Measurements from ENCODE around the gene LOXL3.

Gene LOXL3

DNA sequence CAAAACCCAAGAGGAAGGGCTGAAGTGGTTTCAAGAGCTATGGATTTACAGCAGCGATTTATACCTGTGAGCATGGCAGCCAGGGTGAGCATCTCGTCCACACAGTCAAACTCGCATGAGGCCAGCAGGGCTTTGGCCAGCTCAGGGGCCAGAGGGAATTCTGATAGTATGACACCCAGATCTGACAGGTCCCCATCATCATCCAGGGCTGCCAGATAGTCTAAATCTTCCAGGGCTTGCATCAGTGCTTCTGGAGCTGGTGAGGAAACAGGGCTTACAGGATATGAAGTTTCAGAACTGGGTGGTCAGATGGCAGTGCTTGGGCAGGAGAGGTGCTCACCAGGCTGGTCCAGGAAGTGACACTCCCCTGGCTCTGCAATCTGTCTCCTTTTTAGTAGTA lies 31.2 kb downstream of the LOXL3 start:
- TF ChIP-seq CTCF (IDR thresholded peaks at IDR 0.05; ENCODE audit: insufficient read depth, low read length, poor library complexity, severe bottlenecking) (no peak), EZH2phosphoT487 (conservative IDR thresholded peaks at IDR 0.05; ENCODE audit: low read length) (no peak)
- Histone ChIP-seq H3K79me2 (ENCODE audit: insufficient read depth, low read length) (no peaks in the 10 kb centered on the region; the same call in 1 of the 2 replicates), H3K9me2 (replicated peaks; ENCODE audit: insufficient read depth, low read length) (no peaks in the 10 kb centered on the region), H3K27ac (ENCODE audit: low read depth, low read length) (no peak overlapping the region), H3K9me3 (ENCODE audit: insufficient read depth, low read length) (no peaks in the 10 kb centered on the region), H3K27me3 (ENCODE audit: low read length) (no peaks in the 10 kb centered on the region), H3K4me3 (ENCODE audit: insufficient read depth, low read length, poor library complexity, severe bottlenecking) (no peak overlapping the region), H2AFZ (ENCODE audit: low read depth, low read length, severe bottlenecking) (no peak overlapping the region), H3K9ac (ENCODE audit: low read length) (no peak overlapping the region), H3K36me3 (ENCODE audit: low read length) (peaks cover 11% of the 10 kb centered on the region), H3F3A (ENCODE audit: insufficient read depth) (0 out of 2 replicates have a peak, but pooled peaks cover 6% of the 10 kb centered on the region), H4K20me1 (ENCODE audit: low read depth, low read length) (no peaks in the 10 kb centered on the region), H3K4me2 (ENCODE audit: low read depth, low read length, poor library complexity, severe bottlenecking) (no peak overlapping the region)

- Histone ChIP-seq H4K20me1 (ENCODE audit: low read depth, low read length) (no peaks in the 10 kb centered on the region), H3K4me3 (ENCODE audit: insufficient read depth, low read length, poor library complexity, severe bottlenecking) (no peak overlapping the region), H3K27ac (ENCODE audit: low read depth, low read length) (no peak overlapping the region), H3K4me2 (ENCODE audit: low read depth, low read length, poor library complexity, severe bottlenecking) (no peak overlapping the region), H3K27me3 (ENCODE audit: low read length) (no peaks in the 10 kb centered on the region), H2AFZ (ENCODE audit: low read depth, low read length, severe bottlenecking) (no peak overlapping the region), H3K9me2 (replicated peaks; ENCODE audit: insufficient read depth, low read length) (no peaks in the 10 kb centered on the region), H3K9me3 (ENCODE audit: insufficient read depth, low read length) (no peaks in the 10 kb centered on the region), H3K9ac (ENCODE audit: low read length) (no peak overlapping the region), H3K36me3 (ENCODE audit: low read length) (no peaks in the 10 kb centered on the region), H3K79me2 (ENCODE audit: insufficient read depth, low read length) (no peaks in the 10 kb centered on the region), H3F3A (ENCODE audit: insufficient read depth) (no peaks in the 10 kb centered on the region)
- no peak for TF ChIP-seq CTCF (IDR thresholded peaks at IDR 0.05; ENCODE audit: insufficient read depth, low read length, poor library complexity, severe bottlenecking)
- TF ChIP-seq EZH2phosphoT487 (conservative IDR thresholded peaks at IDR 0.05; ENCODE audit: low read length): no peak
Observed at GRCh38 chr2:74516650-74517049, 37.1 kb downstream of the LOXL3 start.

DNA sequence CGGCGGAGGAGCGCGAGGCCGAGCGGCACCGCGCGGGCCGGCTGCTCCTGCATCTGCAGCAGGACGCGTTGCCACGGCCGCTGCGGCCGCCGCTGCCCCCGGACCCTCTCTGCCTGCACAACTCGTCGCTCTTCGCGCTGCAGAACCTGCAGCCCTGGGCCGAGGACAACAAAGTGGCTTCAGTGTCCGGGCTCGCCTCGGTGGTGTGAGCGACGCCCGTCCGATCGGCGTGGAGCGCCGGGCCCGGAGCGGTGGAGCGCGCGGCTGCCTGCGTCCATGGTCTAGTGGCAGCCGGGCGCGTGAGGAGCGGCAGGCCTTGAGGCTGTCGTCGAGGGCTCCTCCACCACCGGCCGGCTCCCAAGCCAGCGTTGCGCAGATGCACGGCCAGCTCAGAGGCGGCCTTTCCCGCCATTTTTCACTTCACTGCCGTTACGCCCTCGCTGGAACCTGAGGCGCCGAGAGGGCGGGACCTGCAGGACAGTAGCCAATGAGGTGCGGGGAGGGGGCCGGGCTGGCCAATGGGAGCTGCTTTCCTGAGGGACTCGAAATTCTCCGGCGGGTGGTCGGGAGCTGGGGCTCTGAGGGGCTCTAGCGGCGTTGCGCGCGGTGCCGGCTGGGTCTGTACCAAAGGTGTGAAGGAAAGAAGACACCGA lies 37.6 kb downstream of the LOXL3 start:
- H3K9me3 ChIP-seq (ENCODE audit: insufficient read depth, low read length): no peaks in the 10 kb centered on the region
- no peaks in the 10 kb centered on the region for H3K27me3 ChIP-seq (ENCODE audit: low read length)
- H3K79me2 ChIP-seq (ENCODE audit: insufficient read depth, low read length): no peaks in the 10 kb centered on the region
- H3K4me3 ChIP-seq (ENCODE audit: insufficient read depth, low read length, poor library complexity, severe bottlenecking): no peak overlapping the region
- H3K27ac ChIP-seq (ENCODE audit: low read depth, low read length): no peak overlapping the region
- H3F3A ChIP-seq (ENCODE audit: insufficient read depth): no peaks in the 10 kb centered on the region
- H3K36me3 ChIP-seq (ENCODE audit: low read length): no peaks in the 10 kb centered on the region
- no peak for TF ChIP-seq CTCF (IDR thresholded peaks at IDR 0.05; ENCODE audit: insufficient read depth, low read length, poor library complexity, severe bottlenecking)
- TF ChIP-seq EZH2phosphoT487 (conservative IDR thresholded peaks at IDR 0.05; ENCODE audit: low read length): no peak
- no peaks in the 10 kb centered on the region for H3K9me2 ChIP-seq (replicated peaks; ENCODE audit: insufficient read depth, low read length)
- H4K20me1 ChIP-seq (ENCODE audit: low read depth, low read length): no peaks in the 10 kb centered on the region
- no peak overlapping the region for H3K4me2 ChIP-seq (ENCODE audit: low read depth, low read length, poor library complexity, severe bottlenecking)
- no peak overlapping the region for H2AFZ ChIP-seq (ENCODE audit: low read depth, low read length, severe bottlenecking)
- no peak overlapping the region for H3K9ac ChIP-seq (ENCODE audit: low read length)
